Endothelial cell (in vitro differentiated cells): ENCODE measurements around the gene COL5A1. TPM values are rescaled to one million over a fixed set of nuclear protein-coding genes. Genes with fewer than 3 reads are reported as not detected.

Source experiments
- DNase-seq: peaks from one replicate; pipeline ENCODE4 v3.0.0; 2021; ENCODE audit warnings: low spot score
- H3K27ac Mint-ChIP-seq: one replicate; pipeline ENCODE4 v1.8.0; 2021; ENCODE audit warnings: mixed read lengths, inconsistent platforms; ENCODE audit not compliant: unreplicated experiment
- H3K27me3 Mint-ChIP-seq: one replicate; pipeline ENCODE4 v1.8.0; 2021; ENCODE audit warnings: mild to moderate bottlenecking, moderate library complexity, mixed read lengths, inconsistent platforms; ENCODE audit not compliant: unreplicated experiment
- H3K36me3 Mint-ChIP-seq: one replicate; pipeline ENCODE4 v1.8.0; 2021; ENCODE audit warnings: mild to moderate bottlenecking, low read depth, mixed read lengths, inconsistent platforms; ENCODE audit not compliant: unreplicated experiment
- H3K4me1 Mint-ChIP-seq: one replicate; pipeline ENCODE4 v1.8.0; 2021; ENCODE audit warnings: mild to moderate bottlenecking, mixed read lengths, inconsistent platforms; ENCODE audit not compliant: unreplicated experiment
- H3K4me3 Mint-ChIP-seq: one replicate; pipeline ENCODE4 v1.8.0; 2021; ENCODE audit warnings: mild to moderate bottlenecking, mixed read lengths, inconsistent platforms; ENCODE audit not compliant: unreplicated experiment
- H3K9me3 Mint-ChIP-seq: one replicate; pipeline ENCODE4 v1.8.0; 2021; ENCODE audit warnings: mixed read lengths, inconsistent platforms; ENCODE audit not compliant: unreplicated experiment
- total RNA-seq: library from RNA; stranded (reverse); fragmentation: NEBNext Ultra II Directional; extraction: Animal tissue kit (Norgen Biotek cat#: 25700); gene quantifications from one replicate; pipeline ENCODE4 v1.2.1, GENCODE V29; 2021; ENCODE audit not compliant: unreplicated experiment
- TF ChIP-seq, protein P1 (sequence below): fragments of 200-600 bp; sonication (generic); IDR thresholded peaks from one replicate; pipeline ENCODE4 v1.5.0; 2021; ENCODE audit warnings: antibody characterized with exemption; ENCODE audit not compliant: unreplicated experiment

Gene COL5A1
- total RNA-seq, 1 donor from 2014 or later: 24.3 TPM

DNA sequence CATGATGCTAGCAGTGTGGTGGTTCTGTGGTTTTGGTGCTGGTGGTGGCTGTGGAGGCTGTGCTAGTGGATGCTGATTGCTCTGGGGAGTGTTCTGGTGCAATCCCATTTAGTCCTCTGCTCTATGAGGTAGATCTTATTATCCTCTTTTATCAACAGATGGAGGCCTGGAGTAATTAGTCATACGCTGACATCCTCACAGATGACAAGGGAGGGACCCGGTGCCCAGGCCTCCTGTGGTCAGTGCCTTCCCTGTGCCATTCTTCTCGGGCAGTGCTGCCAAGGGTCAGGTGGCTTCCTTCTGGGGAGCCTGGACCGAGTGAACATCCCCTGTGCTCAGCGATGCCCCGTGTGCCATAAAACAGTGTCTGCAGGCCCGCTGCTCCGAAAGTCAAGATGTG is 74.5 kb downstream of the COL5A1 start:
- no peak for DNase-seq
- Mint-ChIP-seq H3K27ac (no peak overlapping the region), H3K36me3 (peaks cover 13% of the 10 kb centered on the region)

GRCh38 chr9:134717056-134717455 is 75.5 kb downstream of the COL5A1 start:
- Mint-ChIP-seq H3K4me3 (no peak overlapping the region), H3K36me3 (peaks cover 13% of the 10 kb centered on the region), H3K27ac (no peak overlapping the region), H3K4me1 (peaks cover 2% of the 10 kb centered on the region), H3K27me3 (peaks cover 8% of the 10 kb centered on the region), H3K9me3 (no peaks in the 10 kb centered on the region)
- DNase-seq: no peak
- TF ChIP-seq, protein P1, sequence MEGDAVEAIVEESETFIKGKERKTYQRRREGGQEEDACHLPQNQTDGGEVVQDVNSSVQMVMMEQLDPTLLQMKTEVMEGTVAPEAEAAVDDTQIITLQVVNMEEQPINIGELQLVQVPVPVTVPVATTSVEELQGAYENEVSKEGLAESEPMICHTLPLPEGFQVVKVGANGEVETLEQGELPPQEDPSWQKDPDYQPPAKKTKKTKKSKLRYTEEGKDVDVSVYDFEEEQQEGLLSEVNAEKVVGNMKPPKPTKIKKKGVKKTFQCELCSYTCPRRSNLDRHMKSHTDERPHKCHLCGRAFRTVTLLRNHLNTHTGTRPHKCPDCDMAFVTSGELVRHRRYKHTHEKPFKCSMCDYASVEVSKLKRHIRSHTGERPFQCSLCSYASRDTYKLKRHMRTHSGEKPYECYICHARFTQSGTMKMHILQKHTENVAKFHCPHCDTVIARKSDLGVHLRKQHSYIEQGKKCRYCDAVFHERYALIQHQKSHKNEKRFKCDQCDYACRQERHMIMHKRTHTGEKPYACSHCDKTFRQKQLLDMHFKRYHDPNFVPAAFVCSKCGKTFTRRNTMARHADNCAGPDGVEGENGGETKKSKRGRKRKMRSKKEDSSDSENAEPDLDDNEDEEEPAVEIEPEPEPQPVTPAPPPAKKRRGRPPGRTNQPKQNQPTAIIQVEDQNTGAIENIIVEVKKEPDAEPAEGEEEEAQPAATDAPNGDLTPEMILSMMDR: no peak

More for the DNA sequence above, 74.5 kb downstream of the COL5A1 start:
- Mint-ChIP-seq H3K4me1 (peaks cover 2% of the 10 kb centered on the region), H3K4me3 (no peak overlapping the region), H3K27me3 (peaks cover 6% of the 10 kb centered on the region), H3K9me3 (no peaks in the 10 kb centered on the region)
- TF ChIP-seq, protein P1: no peak

GRCh38 chr9:134717924-134718645 is 76.5 kb downstream of the COL5A1 start:
- TF ChIP-seq, protein P1: no peak
- no peak overlapping the region for H3K4me3 Mint-ChIP-seq
- peaks cover 4% of the 10 kb centered on the region for H3K4me1 Mint-ChIP-seq
- DNase-seq: no peak
- H3K36me3 Mint-ChIP-seq: peaks cover 13% of the 10 kb centered on the region
- no peaks in the 10 kb centered on the region for H3K9me3 Mint-ChIP-seq
- no peak overlapping the region for H3K27ac Mint-ChIP-seq
- H3K27me3 Mint-ChIP-seq: peaks cover 10% of the 10 kb centered on the region

- no peak overlapping the region for H3K4me3 Mint-ChIP-seq
- TF ChIP-seq, protein P1: no peak
- peaks cover 6% of the 10 kb centered on the region for H3K27me3 Mint-ChIP-seq
- no peak overlapping the region for H3K27ac Mint-ChIP-seq
- peaks cover 4% of the 10 kb centered on the region for H3K4me1 Mint-ChIP-seq
- DNase-seq: no peak
- H3K9me3 Mint-ChIP-seq: no peaks in the 10 kb centered on the region
- H3K36me3 Mint-ChIP-seq: peaks cover 1% of the 10 kb centered on the region
These were observed 77.7 kb downstream of the COL5A1 start for GRCh38 chr9:134719331-134719730.

GRCh38 chr9:134720136-134720753 is 78.6 kb downstream of the COL5A1 start:
- no peak overlapping the region for H3K27ac Mint-ChIP-seq

More at GRCh38 chr9:134720136-134720753, 78.6 kb downstream of the COL5A1 start:
- no peaks in the 10 kb centered on the region for H3K36me3 Mint-ChIP-seq
- DNase-seq: no peak
- H3K9me3 Mint-ChIP-seq: no peaks in the 10 kb centered on the region
- H3K4me1 Mint-ChIP-seq: peaks cover 2% of the 10 kb centered on the region
- no peak overlapping the region for H3K4me3 Mint-ChIP-seq
- TF ChIP-seq, protein P1: no peak
- H3K27me3 Mint-ChIP-seq: peaks cover 6% of the 10 kb centered on the region
